Esophagus muscularis mucosa (tissue), 3 donors: ENCODE results near the gene PCGF5.

ENCODE experiments used
- POLR2A ChIP-seq: fragments of 450-650 bp; IDR thresholded peaks from one replicate; pipeline ENCODE4 v1.6.1; 2017; ENCODE audit warnings: antibody characterized with exemption, moderate library complexity, mild to moderate bottlenecking, low read depth
- TF ChIP-seq, protein P1 (sequence below), 3 experiments: fragments of 200-600 bp in 2 of 3; fragments of 450-650 bp in 1 of 3; sonication (generic) in 2 of 3; IDR thresholded peaks; one replicate each; pipeline ENCODE4 v1.5.1; 2017 to 2019; ENCODE audit warnings: antibody characterized with exemption in 3 of 3, mild to moderate bottlenecking in 2 of 3, moderate library complexity in 1 of 3

GRCh38 chr10:91307489-91307888 lies 87.0 kb downstream of the PCGF5 start:
- TF ChIP-seq, protein P1, sequence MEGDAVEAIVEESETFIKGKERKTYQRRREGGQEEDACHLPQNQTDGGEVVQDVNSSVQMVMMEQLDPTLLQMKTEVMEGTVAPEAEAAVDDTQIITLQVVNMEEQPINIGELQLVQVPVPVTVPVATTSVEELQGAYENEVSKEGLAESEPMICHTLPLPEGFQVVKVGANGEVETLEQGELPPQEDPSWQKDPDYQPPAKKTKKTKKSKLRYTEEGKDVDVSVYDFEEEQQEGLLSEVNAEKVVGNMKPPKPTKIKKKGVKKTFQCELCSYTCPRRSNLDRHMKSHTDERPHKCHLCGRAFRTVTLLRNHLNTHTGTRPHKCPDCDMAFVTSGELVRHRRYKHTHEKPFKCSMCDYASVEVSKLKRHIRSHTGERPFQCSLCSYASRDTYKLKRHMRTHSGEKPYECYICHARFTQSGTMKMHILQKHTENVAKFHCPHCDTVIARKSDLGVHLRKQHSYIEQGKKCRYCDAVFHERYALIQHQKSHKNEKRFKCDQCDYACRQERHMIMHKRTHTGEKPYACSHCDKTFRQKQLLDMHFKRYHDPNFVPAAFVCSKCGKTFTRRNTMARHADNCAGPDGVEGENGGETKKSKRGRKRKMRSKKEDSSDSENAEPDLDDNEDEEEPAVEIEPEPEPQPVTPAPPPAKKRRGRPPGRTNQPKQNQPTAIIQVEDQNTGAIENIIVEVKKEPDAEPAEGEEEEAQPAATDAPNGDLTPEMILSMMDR (IDR thresholded peaks at IDR 0.05), result no peak
- no peak for TF ChIP-seq POLR2A
